HepG2 (cell line): ENCODE data around the gene GJE1. TPM values are rescaled to one million over a fixed set of nuclear protein-coding genes. Genes with fewer than 3 reads are reported as not detected.
A peak's percentile ranks its signal among the peaks of the same experiment; 100 is the strongest.

Experiments
- ATAC-seq: fragments of 200-7000 bp; cut with Tn5 transposase; 3 replicates; pipeline ENCODE4 v1.9.1; 2020; ENCODE audit warnings: mild to moderate bottlenecking, moderate library complexity
- BruUV-seq: library from RNA; stranded (reverse); fragments of 400-500 nt; replicated peaks from 2 replicates; lab custom pipeline; 2021; lab: Mats Ljungman, UMichigan
- CTCF ChIA-PET: fragments of 300-600 bp; formaldehyde crosslinking; extraction: SDS; loops from one replicate; lab custom pipeline; 2021; ENCODE audit warnings: low total read pairs, inconsistent platforms, low intra/inter-chr PET ratio; lab: Yijun Ruan, JAX
- POLR2A ChIA-PET: fragments of 350-600 bp; sonication (Branson Sonifier 250); formaldehyde crosslinking; loops from one replicate; lab custom pipeline; 2020; ENCODE audit warnings: antibody characterized with exemption, inconsistent platforms; lab: Yijun Ruan, JAX
- DNase-seq: peaks from one replicate; pipeline ENCODE4 v3.0.0-alpha.2; 2015; ENCODE audit warnings: low spot score
- FAIRE-seq: peaks from 3 replicates; lab custom pipeline; 2011; peaks lifted over from hg19 to GRCh38; lab: Jason Lieb, UNC
- H2AFZ ChIP-seq: one replicate; pipeline ENCODE4 v1.6.1; 2011; ENCODE audit warnings: low read length, inconsistent platforms
- H3K27ac ChIP-seq: fragments of 300-600 bp; 3 replicates; pipeline ENCODE4 v1.8.0; 2011; ENCODE audit warnings: mixed run types, mild to moderate bottlenecking, mixed read lengths, low read length, inconsistent platforms; ENCODE audit not compliant: insufficient read depth; ENCODE audit errors: extremely low read length
- H3K27me3 ChIP-seq, 2 experiments: fragments of 200-600 bp in 1 of 2; 2 replicates in 1 of 2; 3 replicates in 1 of 2; pipeline versions ENCODE4 v1.6.0 to v1.8.0; 2011; ENCODE audit warnings: low read length in 2 of 2, mild to moderate bottlenecking in 2 of 2, moderate library complexity in 2 of 2, inconsistent platforms in 1 of 2; ENCODE audit not compliant: insufficient read depth in 2 of 2, control insufficient read depth in 1 of 2
- H3K36me3 ChIP-seq, 2 experiments: fragments of 200-600 bp in 1 of 2; replicated peaks in 1 of 2; 2 replicates in 1 of 2; 3 replicates in 1 of 2; pipeline versions ENCODE4 v1.5.1 to v1.8.0; 2011; ENCODE audit warnings: low read length in 2 of 2, inconsistent platforms in 1 of 2; ENCODE audit not compliant: insufficient read depth in 2 of 2, control insufficient read depth in 1 of 2
- H3K4me1 ChIP-seq: 2 replicates; pipeline ENCODE4 v1.5.1; 2012; ENCODE audit warnings: low read length, inconsistent platforms; ENCODE audit not compliant: insufficient read depth
- H3K4me2 ChIP-seq: 2 replicates; pipeline ENCODE4 v1.6.0; 2011; ENCODE audit warnings: low read depth, low read length, inconsistent platforms
- H3K4me3 ChIP-seq, 3 experiments: fragments of 200-600 bp in 1 of 3; sonication (generic), shearing (Covaris generic) in 1 of 3; replicated peaks in 1 of 3; 2 replicates each; pipeline ENCODE4 v1.5.1; 2011 to 2016; ENCODE audit warnings: low read length in 3 of 3, inconsistent platforms in 2 of 3, low read depth in 2 of 3, mild to moderate bottlenecking in 2 of 3, control low read depth in 1 of 3, mixed read lengths in 1 of 3; ENCODE audit not compliant: insufficient read depth in 1 of 3
- H3K79me2 ChIP-seq: one replicate; pipeline ENCODE4 v1.6.1; 2011; ENCODE audit warnings: low read length, inconsistent platforms; ENCODE audit not compliant: insufficient read depth
- H3K9ac ChIP-seq: 2 replicates; pipeline ENCODE4 v1.6.0; 2011; ENCODE audit warnings: mild to moderate bottlenecking, low read depth, low read length, inconsistent platforms; ENCODE audit not compliant: insufficient read depth
- H3K9me3 ChIP-seq: 2 replicates; pipeline ENCODE4 v1.5.1; 2012; ENCODE audit warnings: mild to moderate bottlenecking, low read length
- H4K20me1 ChIP-seq: 2 replicates; pipeline ENCODE4 v1.6.0; 2011; ENCODE audit warnings: inconsistent platforms, mild to moderate bottlenecking, low read length, moderate library complexity; ENCODE audit not compliant: insufficient read depth
- ATAD3A ChIP-seq: sonication (generic); formaldehyde crosslinking; IDR thresholded peaks from 2 replicates; pipeline ENCODE4 v1.4.0; 2020; ENCODE audit warnings: missing genetic modification reagents
- EEA1 ChIP-seq: sonication (generic); formaldehyde crosslinking; IDR thresholded peaks from 2 replicates; pipeline ENCODE4 v1.5.1; 2020; ENCODE audit warnings: mild to moderate bottlenecking, missing genetic modification reagents, borderline replicate concordance
- FOXK2 ChIP-seq: fragments of 450-650 bp; IDR thresholded peaks from 2 replicates; pipeline ENCODE4 v1.6.1; 2016
- MAFF ChIP-seq: IDR thresholded peaks from 2 replicates; pipeline ENCODE4 v1.6.1; 2011; ENCODE audit warnings: low read depth, low read length, improper control_type of control experiment
- MAFK ChIP-seq, 2 experiments: IDR thresholded peaks in 1 of 2; conservative IDR thresholded peaks in 1 of 2; 2 replicates each; pipeline ENCODE4 v1.6.1; 2011; ENCODE audit warnings: improper control_type of control experiment in 2 of 2, low read length in 2 of 2
- MZF1 ChIP-seq: sonication (generic); formaldehyde crosslinking; IDR thresholded peaks from 2 replicates; pipeline ENCODE4 v1.8.1; 2023; ENCODE audit warnings: mild to moderate bottlenecking, missing genetic modification reagents, borderline replicate concordance
- RFX1 ChIP-seq: fragments of 450-650 bp; IDR thresholded peaks from 2 replicates; pipeline ENCODE4 v1.6.1; 2017
- WGBS: methylation state at CpG from one replicate; pipeline ENCODE4 v1.1.6; 2017; ENCODE audit warnings: low lambda C conversion rate; 5-methylcytosine and 5-hydroxymethylcytosine counted together
- in situ Hi-C: cut with HindIII; loops from 2 replicates; pipeline ENCODE4 v1.10.0; 2017; ENCODE audit warnings: low pct_unique_long_range_greater_than_20kb; ENCODE audit not compliant: extremely low pct_ligation_motif_present
- intact Hi-C: fragments of 100-400 bp; cut with micrococcal nuclease; formaldehyde crosslinking; loops from one replicate; pipeline ENCODE4 v1.10.0; 2022; ENCODE audit not compliant: unreplicated experiment
- polyA plus RNA-seq, 8 experiments: library from polyadenylated mRNA; depleted of rRNA in 3 of 8; stranded (reverse) in 7 of 8; unstranded in 1 of 8; fragments of >200 nt; fragmentation: Illumina TruSeq in 4 of 8; extraction: Trizol in 4 of 8; gene quantifications; 2 replicates each; pipeline versions ENCODE4 v1.2.1 to v1.2.3, GENCODE V29; 2011 to 2016; ENCODE audit warnings: low read depth in 4 of 8, missing spikeins in 1 of 8, mixed read lengths in 1 of 8; ENCODE audit not compliant: insufficient read depth in 1 of 8
- total RNA-seq, 5 experiments: library from RNA; depleted of rRNA; stranded (reverse); fragments of >200 nt; fragmentation: Illumina TruSeq; extraction: Trizol; gene quantifications; 2 replicates each; pipeline ENCODE4 v1.2.3, GENCODE V29; 2016; ENCODE audit warnings: low read depth in 1 of 5

Gene GJE1
- total and polyA plus RNA-seq, 2 of the 13 experiments (the other 11 are each of a cell fraction or from before 2014, with no cell fraction given) = not detected

- no peaks in the 10 kb centered on the region for H4K20me1 ChIP-seq
- intact Hi-C loops = no loop called here
- H3K4me1 ChIP-seq = no peaks in the 10 kb centered on the region
- no peak overlapping the region for H3K4me3 ChIP-seq
- H3K9me3 ChIP-seq = no peaks in the 10 kb centered on the region
- CTCF ChIA-PET = no interaction called here
- no peaks in the 10 kb centered on the region for H3K27me3 ChIP-seq
- no peak overlapping the region for H3K4me2 ChIP-seq
- H3K27ac ChIP-seq = no peak overlapping the region
- in situ Hi-C loops = loop anchor here (10.0 kb wide), 1 partner anchor 134 kb away; no protein-coding TSS in a partner anchor
- no peak overlapping the region for H2AFZ ChIP-seq
- no peak for ATAC-seq
- FAIRE-seq = no peak
- POLR2A ChIA-PET = no interaction called here
- DNase-seq = no peak
- H3K36me3 ChIP-seq = no peaks in the 10 kb centered on the region
- no peaks in the 10 kb centered on the region for H3K79me2 ChIP-seq
- no peak overlapping the region for H3K9ac ChIP-seq
- 31% methylated on average over 2 of the region's 2 CpGs for WGBS
- no TSS peak for BruUV-seq
- TF ChIP-seq FOXK2 = no peak
- no peak for TF ChIP-seq EEA1 (CRISPR knock-in tag)
- no peak for TF ChIP-seq RFX1
- TF ChIP-seq MZF1 (CRISPR knock-in tag) = no peak
Observed at GRCh38 chr6:142118925-142119324, 13.8 kb upstream of the GJE1 start.

GRCh38 chr6:142121342-142121741, 11.4 kb upstream of the GJE1 start:
- ATAC-seq = no peak

More at GRCh38 chr6:142121342-142121741, 11.4 kb upstream of the GJE1 start:
- in situ Hi-C loops (no loop called here), intact Hi-C loops (no loop called here)
- CTCF ChIA-PET = no interaction called here
- Histone ChIP-seq H3K27ac (no peak overlapping the region), H3K9me3 (no peaks in the 10 kb centered on the region), H3K4me2 (no peak overlapping the region), H3K9ac (no peak overlapping the region), H3K36me3 (no peaks in the 10 kb centered on the region), H2AFZ (no peak overlapping the region), H3K4me1 (no peaks in the 10 kb centered on the region), H3K79me2 (no peaks in the 10 kb centered on the region), H3K4me3 (no peak overlapping the region)
- 1% methylated on average over 3 of the region's 3 CpGs for WGBS
- POLR2A ChIA-PET = no interaction called here
- FAIRE-seq = no peak
- TF ChIP-seq ATAD3A (CRISPR knock-in tag) (no peak), MAFK (conservative IDR thresholded peaks at IDR 0.05 in 1 of 2, IDR thresholded peaks at IDR 0.05 in 1 of 2; ENCODE audit: low read length in 2 of 2) (peak; percentile 68 to 87), MAFF (peak; percentile 81)
- TF ChIP-seq, all 625 proteins: peak for 2
- Histone ChIP-seq H3K27me3 (no peaks in the 10 kb centered on the region), H4K20me1 (no peaks in the 10 kb centered on the region)
- DNase-seq = no peak
- no TSS peak for BruUV-seq
